Sigmoid colon (tissue), 3 donors: ENCODE data around the gene ZW10.

Experiments used
- CTCF ChIP-seq, 4 experiments: fragments of 450-650 bp in 3 of 4; fragments of 200-600 bp in 1 of 4; IDR thresholded peaks; one replicate each; pipeline ENCODE4 v1.5.1; 2016 to 2019; ENCODE audit warnings: antibody characterized with exemption in 4 of 4, mild to moderate bottlenecking in 3 of 4, moderate library complexity in 2 of 4
- POLR2A ChIP-seq, 2 donors: fragments of 450-650 bp; IDR thresholded peaks; one replicate each; pipeline ENCODE4 v1.6.1; 2016; ENCODE audit warnings: antibody characterized with exemption in 2 of 2, mild to moderate bottlenecking in 2 of 2, moderate library complexity in 2 of 2

- TF ChIP-seq POLR2A (IDR thresholded peaks at IDR 0.05) (no peak), CTCF (IDR thresholded peaks at IDR 0.05) (no peak)
These were observed 51.9 kb downstream of the ZW10 start for GRCh38 chr11:113721462-113722066.
